Brain microvascular endothelial cell (primary cell): ENCODE data around the gene UBE2D3.

Experiments
- DNase-seq: peaks from one replicate; pipeline ENCODE4 v3.0.0-alpha.2; 2020
- H3K27ac ChIP-seq: fragments of 250-450 bp; sonication (Bioruptor Pico); 2 replicates; pipeline ENCODE4 v1.5.1; 2020; ENCODE audit warnings: mild to moderate bottlenecking, moderate library complexity
- H3K27me3 ChIP-seq: fragments of 250-450 bp; sonication (Bioruptor Pico); replicated peaks from 2 replicates; pipeline ENCODE4 v1.5.1; 2020; ENCODE audit warnings: mild to moderate bottlenecking
- H3K36me3 ChIP-seq: fragments of 250-450 bp; sonication (Bioruptor Pico); replicated peaks from 2 replicates; pipeline ENCODE4 v1.5.1; 2020; ENCODE audit warnings: mild to moderate bottlenecking
- H3K4me3 ChIP-seq: 2 replicates; pipeline ENCODE4 v1.5.1; 2011; ENCODE audit warnings: low read depth, mild to moderate bottlenecking, control low read depth, low read length, moderate library complexity
- in situ Hi-C: cut with HindIII; loops from 2 replicates; pipeline ENCODE4 v1.10.0; 2017; ENCODE audit warnings: low sequenced_read_pairs, low pct_ligation_motif_present
- TF ChIP-seq, protein P1 (sequence below): IDR thresholded peaks from 2 replicates; pipeline ENCODE4 v1.5.1; 2011; ENCODE audit warnings: low read depth, mild to moderate bottlenecking, moderate library complexity, low read length, control low read depth, inconsistent platforms; ENCODE audit errors: missing control alignments

Gene UBE2D3

DNA sequence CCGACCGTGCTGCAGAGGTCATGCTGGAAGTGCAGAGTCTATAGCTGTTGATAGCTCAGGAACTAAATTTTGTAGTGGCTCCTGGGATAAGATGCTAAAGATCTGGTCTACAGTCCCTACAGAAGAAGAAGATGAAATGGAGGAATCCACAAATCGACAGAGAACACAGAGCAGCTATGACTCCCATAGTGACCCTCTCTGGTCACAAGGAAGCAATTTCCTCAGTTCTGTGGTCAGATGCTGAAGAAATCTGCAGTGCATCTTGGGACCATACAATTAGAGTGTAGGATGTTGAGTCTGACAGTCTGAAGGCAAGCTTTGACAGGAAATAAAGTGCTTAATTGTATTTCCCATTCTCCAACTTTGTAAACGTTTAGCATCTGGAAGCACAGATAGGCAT, 75.4 kb downstream of the UBE2D3 start:
- in situ Hi-C loops = no loop called here
- Histone ChIP-seq H3K4me3 (no peak overlapping the region), H3K36me3 (no peaks in the 10 kb centered on the region), H3K27ac (no peak overlapping the region), H3K27me3 (no peaks in the 10 kb centered on the region)
- TF ChIP-seq, protein P1, sequence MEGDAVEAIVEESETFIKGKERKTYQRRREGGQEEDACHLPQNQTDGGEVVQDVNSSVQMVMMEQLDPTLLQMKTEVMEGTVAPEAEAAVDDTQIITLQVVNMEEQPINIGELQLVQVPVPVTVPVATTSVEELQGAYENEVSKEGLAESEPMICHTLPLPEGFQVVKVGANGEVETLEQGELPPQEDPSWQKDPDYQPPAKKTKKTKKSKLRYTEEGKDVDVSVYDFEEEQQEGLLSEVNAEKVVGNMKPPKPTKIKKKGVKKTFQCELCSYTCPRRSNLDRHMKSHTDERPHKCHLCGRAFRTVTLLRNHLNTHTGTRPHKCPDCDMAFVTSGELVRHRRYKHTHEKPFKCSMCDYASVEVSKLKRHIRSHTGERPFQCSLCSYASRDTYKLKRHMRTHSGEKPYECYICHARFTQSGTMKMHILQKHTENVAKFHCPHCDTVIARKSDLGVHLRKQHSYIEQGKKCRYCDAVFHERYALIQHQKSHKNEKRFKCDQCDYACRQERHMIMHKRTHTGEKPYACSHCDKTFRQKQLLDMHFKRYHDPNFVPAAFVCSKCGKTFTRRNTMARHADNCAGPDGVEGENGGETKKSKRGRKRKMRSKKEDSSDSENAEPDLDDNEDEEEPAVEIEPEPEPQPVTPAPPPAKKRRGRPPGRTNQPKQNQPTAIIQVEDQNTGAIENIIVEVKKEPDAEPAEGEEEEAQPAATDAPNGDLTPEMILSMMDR = no peak
- no peak for DNase-seq
